K562 (cell line): ENCODE data around the gene SLC2A9. TPM values are rescaled to one million over a fixed set of nuclear protein-coding genes. Genes with fewer than 3 reads are reported as not detected.

Experiments
- CSDE1 ChIP-seq, 2 experiments: fragments of 450-650 bp; IDR thresholded peaks; 2 replicates each; pipeline ENCODE4 v1.6.1; 2016; ENCODE audit warnings: mild to moderate bottlenecking in 1 of 2
- HDAC6 ChIP-seq: IDR thresholded peaks from 2 replicates; pipeline ENCODE4 v1.6.1; 2012; ENCODE audit warnings: low read depth, mild to moderate bottlenecking, control low read depth, inconsistent platforms, low read length, moderate library complexity
- NR1H2 ChIP-seq: sonication (generic); formaldehyde crosslinking; IDR thresholded peaks from 2 replicates; pipeline ENCODE4 v1.4.0; 2020; ENCODE audit warnings: mild to moderate bottlenecking, missing genetic modification reagents
- ZNF384 ChIP-seq: IDR thresholded peaks from 2 replicates; pipeline ENCODE4 v1.6.1; 2012; ENCODE audit warnings: low read depth, low read length, improper control_type of control experiment
- ZNF551 ChIP-seq: fragments of 250-450 bp; sonication (Bioruptor Pico); IDR thresholded peaks from 2 replicates; pipeline ENCODE4 v1.5.0; 2021; ENCODE audit warnings: mild to moderate bottlenecking, moderate library complexity
- polyA plus RNA-seq, 8 experiments: library from polyadenylated mRNA; depleted of rRNA in 4 of 8; stranded (reverse) in 5 of 8; unstranded in 3 of 8; fragments of >200 nt; fragmentation: Nextera tagmentation in 2 of 8; fragmentation: Illumina TruSeq in 1 of 8; extraction: Ambion mirVana in 2 of 8; extraction: Trizol in 1 of 8; gene quantifications; 2 replicates each; pipeline versions ENCODE4 v1.2.1 to v1.2.3, GENCODE V29; 2011 to 2014; ENCODE audit warnings: inconsistent platforms in 1 of 8, missing spikeins in 1 of 8
- total RNA-seq, 7 experiments: library from RNA; depleted of rRNA in 6 of 7; stranded (reverse); fragments of >200 nt in 6 of 7; fragmentation: Illumina TruSeq in 2 of 7; extraction: Trizol in 2 of 7; gene quantifications; 2 replicates each; pipeline versions ENCODE4 v1.2.1 to v1.2.3, GENCODE V29; 2011 to 2021; ENCODE audit warnings: low replicate concordance in 1 of 7
- TF ChIP-seq, protein P1 (sequence below), 2 experiments: IDR thresholded peaks; 2 replicates each; pipeline ENCODE4 v1.6.1; 2012; ENCODE audit warnings: improper control_type of control experiment in 2 of 2, low read depth in 2 of 2, low read length in 2 of 2, borderline replicate concordance in 1 of 2
- TF ChIP-seq, protein P2 (sequence below): fragments of 250-450 bp; sonication (Bioruptor Pico); IDR thresholded peaks from 2 replicates; pipeline ENCODE4 v1.5.0; 2021
- TF ChIP-seq, protein P3 (sequence below), 2 experiments: fragments of 250-450 bp in 1 of 2; fragments of 450-650 bp in 1 of 2; sonication (Bioruptor Pico) in 1 of 2; IDR thresholded peaks; 2 replicates each; pipeline versions ENCODE4 v1.6.1 to v1.8.0; 2016 to 2021; ENCODE audit warnings: mild to moderate bottlenecking in 2 of 2, moderate library complexity in 2 of 2, missing compliant biosample characterization in 1 of 2, missing genetic modification characterization in 1 of 2

SLC2A9 gene
- total and polyA plus RNA-seq, 9 of the 15 experiments (the other 6 are each of a cell fraction or from before 2014, with no cell fraction given), result 0.15 to 1.9 (median 0.76) TPM

DNA sequence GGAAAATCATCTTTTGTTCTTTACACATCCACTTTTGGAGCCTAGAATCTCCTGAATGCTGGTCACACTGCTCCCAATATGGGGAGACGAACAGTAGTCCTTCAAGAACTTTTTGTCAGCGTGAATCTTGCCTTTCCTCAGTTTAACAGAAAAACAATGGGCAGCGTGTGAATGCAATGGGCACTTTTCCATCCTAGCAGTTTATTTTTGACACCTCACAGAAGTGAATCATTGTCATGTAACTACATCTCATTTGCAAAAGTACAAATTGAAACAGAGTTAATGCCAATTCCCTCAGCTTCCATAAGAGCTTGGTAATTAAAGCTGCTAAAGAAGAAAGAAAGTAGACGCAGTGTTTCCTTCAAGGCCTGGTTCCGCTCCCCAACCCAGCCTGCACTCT lies 154.4 kb downstream of the SLC2A9 start (continued):
- TF ChIP-seq, protein P1, sequence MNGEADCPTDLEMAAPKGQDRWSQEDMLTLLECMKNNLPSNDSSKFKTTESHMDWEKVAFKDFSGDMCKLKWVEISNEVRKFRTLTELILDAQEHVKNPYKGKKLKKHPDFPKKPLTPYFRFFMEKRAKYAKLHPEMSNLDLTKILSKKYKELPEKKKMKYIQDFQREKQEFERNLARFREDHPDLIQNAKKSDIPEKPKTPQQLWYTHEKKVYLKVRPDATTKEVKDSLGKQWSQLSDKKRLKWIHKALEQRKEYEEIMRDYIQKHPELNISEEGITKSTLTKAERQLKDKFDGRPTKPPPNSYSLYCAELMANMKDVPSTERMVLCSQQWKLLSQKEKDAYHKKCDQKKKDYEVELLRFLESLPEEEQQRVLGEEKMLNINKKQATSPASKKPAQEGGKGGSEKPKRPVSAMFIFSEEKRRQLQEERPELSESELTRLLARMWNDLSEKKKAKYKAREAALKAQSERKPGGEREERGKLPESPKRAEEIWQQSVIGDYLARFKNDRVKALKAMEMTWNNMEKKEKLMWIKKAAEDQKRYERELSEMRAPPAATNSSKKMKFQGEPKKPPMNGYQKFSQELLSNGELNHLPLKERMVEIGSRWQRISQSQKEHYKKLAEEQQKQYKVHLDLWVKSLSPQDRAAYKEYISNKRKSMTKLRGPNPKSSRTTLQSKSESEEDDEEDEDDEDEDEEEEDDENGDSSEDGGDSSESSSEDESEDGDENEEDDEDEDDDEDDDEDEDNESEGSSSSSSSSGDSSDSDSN (IDR thresholded peaks at IDR 0.05; ENCODE audit: borderline replicate concordance in 1 of 2, low read depth in 2 of 2, low read length in 2 of 2), result no peak
- TF ChIP-seq CSDE1 (IDR thresholded peaks at IDR 0.05) (no peak), ZNF384 (no peak), NR1H2 (CRISPR knock-in tag) (no peak), ZNF551 (no peak), HDAC6 (no peak)
- TF ChIP-seq, protein P2, sequence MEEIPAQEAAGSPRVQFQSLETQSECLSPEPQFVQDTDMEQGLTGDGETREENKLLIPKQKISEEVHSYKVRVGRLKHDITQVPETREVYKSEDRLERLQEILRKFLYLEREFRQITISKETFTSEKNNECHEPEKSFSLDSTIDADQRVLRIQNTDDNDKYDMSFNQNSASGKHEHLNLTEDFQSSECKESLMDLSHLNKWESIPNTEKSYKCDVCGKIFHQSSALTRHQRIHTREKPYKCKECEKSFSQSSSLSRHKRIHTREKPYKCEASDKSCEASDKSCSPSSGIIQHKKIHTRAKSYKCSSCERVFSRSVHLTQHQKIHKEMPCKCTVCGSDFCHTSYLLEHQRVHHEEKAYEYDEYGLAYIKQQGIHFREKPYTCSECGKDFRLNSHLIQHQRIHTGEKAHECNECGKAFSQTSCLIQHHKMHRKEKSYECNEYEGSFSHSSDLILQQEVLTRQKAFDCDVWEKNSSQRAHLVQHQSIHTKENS, result no peak
- TF ChIP-seq, protein P3, sequence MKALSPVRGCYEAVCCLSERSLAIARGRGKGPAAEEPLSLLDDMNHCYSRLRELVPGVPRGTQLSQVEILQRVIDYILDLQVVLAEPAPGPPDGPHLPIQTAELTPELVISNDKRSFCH (CRISPR knock-in tag; IDR thresholded peaks at IDR 0.05), result no peak
- TF ChIP-seq, protein P3 (tag; IDR thresholded peaks at IDR 0.05), result no peak
